HG02759 (cell line): ENCODE measurements around the gene TMEM127.
"Not testable (repeated sequence)": the region's sequence is repeated elsewhere in the genome, so short reads cannot be mapped to it uniquely, and the experiment has no call there.

ENCODE experiments used
- ATAC-seq: cut with Tn5 transposase; IDR thresholded peaks from one replicate; pipeline ENCODE4 v1.9.1; 2021; ENCODE audit warnings: mild to moderate bottlenecking, moderate library complexity; ENCODE audit not compliant: unreplicated experiment

The TMEM127 gene

DNA sequence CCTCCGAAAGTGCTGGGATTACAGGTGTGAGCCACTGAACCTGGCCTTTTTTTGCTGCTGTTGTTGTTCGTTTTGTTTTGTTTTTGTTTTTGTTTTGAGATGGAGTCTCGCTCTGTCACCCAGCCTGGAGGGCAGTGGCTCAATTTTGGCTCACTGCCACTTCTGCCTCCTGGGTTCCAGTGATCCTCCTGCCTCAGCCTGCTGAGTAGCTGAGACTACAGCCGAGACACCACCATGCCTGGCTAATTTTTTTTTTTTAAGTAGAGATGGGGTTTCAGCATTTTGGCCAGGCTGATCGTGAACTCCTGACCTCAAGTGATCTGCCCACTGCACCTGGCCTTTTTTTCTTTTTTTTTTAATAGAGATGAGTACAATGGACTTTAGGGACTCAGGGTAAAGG lies 22.0 kb downstream of the TMEM127 start:
- ATAC-seq = no peak

DNA sequence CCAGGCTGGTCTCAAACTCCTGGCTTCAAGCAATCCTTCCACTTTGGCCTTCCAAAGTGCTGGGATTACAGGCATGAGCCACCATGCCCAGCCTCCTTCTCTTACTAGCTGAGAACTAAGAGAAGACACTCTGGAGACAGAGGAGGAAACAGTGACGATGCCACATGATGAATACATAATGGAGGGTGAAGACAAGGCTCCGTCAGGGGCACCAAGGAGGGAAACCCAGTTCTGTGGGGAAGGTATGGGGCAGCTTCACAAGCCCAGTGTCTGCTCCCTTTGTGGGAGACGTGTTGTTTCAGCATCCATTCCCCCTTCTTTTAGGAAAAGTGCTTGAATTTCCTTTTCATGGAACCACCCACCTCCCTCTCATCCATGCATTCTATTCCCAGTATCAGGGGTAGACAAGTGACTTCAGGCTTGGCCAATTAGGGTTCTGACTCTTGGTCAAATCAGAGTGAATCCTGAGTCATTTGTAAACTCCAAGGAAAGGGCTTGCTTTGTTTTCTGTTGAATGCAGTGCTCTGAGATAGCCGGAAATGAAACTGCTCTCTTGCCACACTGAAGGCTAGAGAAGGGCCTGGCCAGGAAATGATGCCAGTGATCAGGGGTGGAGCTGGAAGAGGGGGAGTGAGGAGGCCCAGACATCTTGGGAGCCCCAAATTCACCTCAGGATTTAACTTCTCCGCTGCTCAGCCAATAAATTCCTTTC lies 23.7 kb downstream of the TMEM127 start:
- ATAC-seq = peak; percentile 90

DNA sequence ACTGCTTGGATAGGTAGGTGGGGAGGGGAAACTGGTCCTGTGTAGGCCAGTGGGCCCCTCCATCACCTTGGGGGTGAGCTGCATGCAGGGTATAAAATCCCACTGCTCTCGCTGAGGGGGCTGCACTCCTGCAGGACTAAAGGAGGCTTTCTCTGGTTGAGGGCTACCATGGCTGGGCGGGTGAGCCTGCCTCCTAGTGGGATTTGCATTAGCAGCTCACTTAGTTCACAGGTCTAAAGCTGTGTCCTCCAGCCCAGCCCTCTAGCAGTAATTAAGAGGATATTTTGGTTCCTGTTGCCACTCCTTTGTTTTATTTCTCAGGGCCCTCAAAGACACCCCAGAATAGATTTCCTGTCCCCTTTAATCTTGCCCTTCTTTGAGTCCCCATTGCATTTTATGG lies 24.6 kb downstream of the TMEM127 start:
- ATAC-seq = no peak

DNA sequence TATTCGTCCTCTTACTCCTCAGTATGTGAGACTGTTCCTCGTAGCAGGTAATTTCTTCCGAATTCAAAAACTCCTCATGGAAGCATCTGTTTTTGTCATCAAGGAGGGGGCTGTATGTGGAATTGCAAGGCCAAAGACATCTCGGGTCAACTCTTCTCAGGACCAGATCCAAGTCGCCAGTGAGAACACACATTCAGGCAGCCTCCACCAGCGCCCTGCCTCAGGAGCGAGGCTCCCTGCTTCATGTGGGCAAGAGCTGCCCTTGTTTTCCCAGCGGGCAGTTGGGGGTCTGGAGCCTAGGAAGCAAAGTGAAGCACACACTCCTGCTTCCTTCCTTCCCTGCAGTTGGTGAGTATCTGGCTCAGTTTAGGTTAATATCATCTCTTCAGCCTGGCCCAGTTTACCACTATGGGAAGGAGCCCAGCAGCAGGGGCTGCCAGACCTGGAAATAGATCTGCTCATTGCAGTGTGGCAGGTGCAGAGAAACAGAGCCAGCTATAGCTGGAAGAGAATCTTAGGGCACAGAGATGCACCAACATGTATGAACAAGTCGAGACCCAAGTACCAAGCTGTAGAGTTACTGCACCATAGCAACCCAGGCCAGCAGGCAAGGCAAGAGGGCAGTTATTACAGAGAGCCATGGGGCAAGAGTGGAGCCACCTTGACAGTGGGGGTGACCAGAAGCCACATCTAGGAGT lies 25.3 kb downstream of the TMEM127 start:
- no peak for ATAC-seq

DNA sequence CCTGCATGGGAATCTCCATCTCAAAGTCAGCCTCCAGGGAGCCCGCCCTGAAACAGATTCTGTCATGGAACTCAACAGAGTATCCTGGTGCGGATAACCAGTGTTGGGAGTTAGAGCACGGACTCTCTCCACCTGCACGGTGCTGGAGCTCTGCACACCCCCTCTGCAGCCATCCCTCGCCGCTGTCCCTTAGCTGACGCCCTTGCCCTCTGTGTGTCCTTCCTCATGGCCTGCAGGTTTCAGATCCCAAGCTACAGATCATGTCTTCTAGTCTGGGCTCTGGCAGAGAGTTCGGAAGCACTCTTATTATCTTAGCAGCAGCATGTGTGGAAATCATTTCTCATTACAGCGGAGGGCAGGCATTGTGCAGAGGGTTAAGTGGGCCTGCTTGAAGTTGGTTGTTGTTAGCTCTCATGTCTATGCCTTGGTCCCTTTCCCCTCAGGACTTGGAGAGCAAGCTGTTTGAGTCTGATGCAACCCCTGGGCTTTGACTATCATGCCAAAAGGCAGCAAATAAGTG lies 26.0 kb downstream of the TMEM127 start:
- no peak for ATAC-seq

DNA sequence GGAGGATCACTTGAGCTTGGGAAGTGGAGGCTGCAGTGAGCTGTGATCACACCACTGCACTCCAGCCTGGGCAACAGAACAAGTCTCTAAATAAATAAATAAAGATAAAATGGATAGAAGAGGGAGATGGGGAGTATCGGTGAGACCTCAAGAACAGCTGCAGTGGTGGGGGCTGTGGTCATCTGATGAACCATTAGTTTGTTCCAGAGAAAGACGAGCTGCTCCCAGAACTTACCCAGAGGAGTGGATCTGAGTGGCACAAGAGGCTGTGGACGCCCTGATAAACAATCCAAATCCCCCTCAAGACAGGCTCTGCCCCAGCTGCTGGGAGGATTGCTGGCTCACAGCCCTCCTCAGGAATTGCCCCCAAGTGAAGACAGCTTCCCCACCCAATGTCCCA lies 26.7 kb downstream of the TMEM127 start:
- ATAC-seq = no peak

DNA sequence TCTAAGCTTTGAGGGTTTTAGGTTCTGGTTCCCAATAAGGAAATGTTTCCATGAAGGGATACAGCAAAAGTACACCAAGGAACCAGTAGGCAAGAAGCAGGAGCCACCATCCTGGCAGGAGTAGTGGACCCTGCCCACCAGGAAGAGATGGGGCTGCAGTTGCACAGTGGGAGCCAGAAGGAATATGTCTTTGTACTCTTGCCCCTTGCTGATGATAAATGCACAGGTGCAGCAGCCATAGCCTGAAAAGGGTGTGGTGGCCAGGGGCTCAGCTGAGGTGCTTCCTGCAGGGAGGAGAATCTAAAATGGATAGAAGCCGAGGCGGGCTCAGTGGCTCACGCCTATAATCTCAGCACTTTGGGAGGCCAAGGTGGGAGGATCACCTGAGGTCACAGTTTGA lies 27.5 kb downstream of the TMEM127 start:
- no peak for ATAC-seq

DNA sequence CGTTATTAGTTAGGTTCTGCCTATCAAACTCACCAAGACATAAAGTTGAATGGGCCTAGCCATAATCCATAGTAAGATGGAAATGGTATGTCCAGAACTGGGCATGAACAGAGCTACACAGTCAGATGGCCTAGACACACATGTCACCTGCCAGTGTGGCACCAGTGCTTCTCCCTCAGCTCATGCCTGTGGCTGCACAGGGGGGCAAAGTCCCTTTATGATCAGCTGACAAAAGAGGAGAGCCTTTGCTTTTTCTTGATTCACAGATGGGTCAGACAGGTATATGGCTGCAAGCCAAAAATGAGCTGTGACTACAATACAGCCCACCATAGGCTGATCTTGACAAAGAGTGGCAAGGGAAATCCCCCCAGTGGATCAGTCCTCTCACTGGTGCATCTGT lies 28.9 kb downstream of the TMEM127 start:
- no peak for ATAC-seq

DNA sequence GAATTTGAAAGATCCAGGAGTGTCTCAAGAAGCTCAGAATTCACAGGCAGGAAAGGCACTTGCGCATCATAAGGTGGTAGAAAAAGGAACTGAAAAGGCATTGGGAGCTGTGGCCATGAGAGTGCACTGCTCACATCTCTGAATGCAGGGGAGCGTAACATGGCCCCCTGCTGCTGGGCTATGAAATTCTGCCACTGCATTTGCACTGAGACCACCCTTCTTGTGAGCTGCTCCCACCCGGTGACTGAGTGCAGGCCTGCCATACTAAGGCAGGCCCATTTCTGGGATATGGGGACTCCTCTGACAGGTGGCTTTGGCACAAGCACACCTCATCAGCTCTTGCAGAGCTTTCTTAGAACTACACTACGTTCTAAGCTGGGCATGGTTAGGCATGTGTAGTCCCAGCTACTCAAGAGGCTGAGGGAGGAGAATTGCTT lies 31.9 kb downstream of the TMEM127 start:
- ATAC-seq = peak; percentile 97

DNA sequence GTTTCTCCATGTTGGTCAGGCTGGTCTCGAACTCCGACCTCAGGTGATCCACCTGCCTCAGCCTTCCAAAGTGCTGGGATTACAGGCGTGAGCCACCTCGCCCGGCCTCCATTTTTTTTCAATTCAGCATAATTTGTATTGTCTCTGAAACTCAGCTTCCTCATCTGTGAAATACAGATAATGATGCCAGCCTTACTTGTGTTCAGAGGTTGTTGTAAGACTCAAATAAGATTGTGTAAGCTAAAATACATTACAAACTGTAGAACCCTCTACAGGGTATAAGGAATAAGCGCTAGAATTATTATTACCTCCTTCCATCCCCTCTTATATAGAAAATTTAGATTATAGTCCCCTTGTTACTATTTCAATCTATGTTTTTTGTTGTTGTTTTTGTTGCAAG lies 32.4 kb downstream of the TMEM127 start:
- no peak for ATAC-seq

DNA sequence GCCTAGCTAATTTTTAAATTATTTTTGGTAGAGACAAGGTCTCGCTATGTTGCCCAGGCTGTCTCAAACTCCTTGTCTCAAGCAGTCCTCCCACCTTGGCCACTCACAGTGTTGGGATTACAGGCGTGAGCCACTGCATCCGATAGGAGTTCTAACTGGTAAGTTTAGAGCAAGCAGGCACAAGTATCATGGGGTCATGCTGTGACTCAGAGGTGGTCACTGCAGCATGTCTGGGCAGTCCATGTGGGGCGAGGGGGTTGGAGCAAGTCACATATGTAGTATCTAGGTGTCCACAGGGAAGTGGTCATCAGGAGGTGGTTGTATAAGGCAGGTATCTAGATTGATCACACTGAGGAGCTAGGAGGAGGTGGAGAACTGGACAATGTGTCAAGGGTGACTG lies 34.5 kb downstream of the TMEM127 start:
- no peak for ATAC-seq

DNA sequence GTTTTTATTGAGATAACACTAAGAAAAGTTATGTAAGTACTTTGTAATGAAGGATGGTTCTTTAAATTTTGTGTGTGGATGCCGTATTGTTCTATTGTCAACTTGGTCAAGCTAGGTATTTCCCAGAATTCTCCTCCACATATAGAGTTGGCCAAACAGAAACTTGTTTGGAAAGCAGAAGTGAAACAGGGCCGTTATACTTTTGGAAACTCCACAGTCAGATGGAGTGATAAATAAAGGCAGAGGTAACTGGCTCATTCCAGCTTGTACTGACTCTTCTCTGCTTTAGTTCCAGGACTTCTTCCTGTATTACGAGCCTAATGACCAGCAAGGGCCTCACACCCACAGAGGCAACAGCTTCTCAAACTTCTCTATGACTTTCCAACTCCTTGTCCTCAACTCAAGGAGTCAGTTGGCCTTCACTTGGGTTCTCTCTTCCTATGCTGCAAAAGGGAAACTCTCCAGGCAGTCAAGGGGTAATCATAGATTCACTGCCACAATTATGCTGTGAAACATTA lies 40.7 kb downstream of the TMEM127 start:
- ATAC-seq = peak; percentile 88

DNA sequence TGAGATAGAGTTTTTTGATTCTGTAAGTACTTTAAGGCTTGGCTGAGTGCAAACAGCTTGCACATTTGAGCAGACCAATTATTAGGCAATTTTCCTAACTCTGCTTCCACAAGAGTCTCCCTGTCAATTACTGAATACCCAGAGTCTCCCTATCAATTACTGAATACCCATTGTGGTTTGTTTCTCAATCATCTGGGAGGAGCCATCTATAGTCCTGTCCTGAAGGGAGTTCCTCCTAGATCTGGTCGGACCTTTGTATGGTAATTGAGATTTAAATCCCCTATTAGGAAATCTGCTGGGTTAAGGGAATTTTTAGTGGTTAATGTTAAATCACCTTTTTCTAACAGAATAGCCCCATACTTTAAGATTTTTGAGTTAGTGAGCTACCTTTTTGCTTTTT lies 44.7 kb downstream of the TMEM127 start:
- ATAC-seq = not testable (repeated sequence)

DNA sequence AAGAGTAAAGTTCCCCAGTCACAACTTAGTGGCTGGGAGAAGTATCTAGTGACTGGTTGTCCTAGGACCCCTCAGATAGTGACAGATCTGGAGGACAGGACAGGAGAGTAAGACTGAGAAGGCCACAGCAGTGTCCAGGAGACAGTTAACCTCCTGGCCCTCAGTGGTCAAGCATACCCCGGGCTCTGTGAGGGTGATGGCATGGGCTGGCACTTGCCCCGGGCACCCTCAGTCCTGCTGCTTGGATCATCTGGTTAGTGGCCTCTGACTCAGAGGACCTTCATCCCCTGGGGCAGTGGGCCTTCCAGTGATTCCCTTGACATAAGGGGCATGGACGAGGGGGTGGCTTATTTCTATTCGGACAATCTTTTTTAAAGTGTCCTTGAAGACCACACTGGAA lies 45.8 kb downstream of the TMEM127 start:
- not testable (repeated sequence) for ATAC-seq

DNA sequence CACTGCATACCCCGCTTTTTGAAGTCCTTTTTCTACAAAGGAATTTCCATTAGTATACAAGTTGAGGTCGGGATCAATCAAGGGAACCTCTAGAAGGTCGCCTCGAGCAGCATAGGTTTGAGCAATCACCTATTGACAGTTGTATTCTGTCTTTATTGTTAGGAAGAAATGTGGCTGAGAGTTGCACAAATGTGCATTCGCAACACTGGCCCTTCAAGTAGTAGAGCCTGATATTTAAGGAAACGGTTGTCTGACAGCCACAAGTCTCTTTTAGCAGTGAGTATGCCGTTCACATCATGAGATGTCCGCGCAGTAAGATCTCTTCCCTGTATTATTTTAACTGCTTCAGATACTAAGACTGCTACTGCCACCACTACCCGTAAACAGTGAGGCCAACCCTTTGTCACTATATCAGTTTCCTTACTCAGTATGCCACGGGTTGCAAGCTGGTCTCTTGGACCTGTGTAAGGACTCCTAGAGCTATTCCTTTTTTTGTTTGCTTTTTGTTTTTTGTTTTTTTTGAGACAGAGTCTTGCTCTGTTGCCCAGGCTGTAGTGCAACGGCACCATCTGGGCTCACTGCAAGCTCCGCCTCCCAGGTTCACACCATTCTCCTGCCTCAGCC lies 47.2 kb downstream of the TMEM127 start:
- no peak for ATAC-seq

DNA sequence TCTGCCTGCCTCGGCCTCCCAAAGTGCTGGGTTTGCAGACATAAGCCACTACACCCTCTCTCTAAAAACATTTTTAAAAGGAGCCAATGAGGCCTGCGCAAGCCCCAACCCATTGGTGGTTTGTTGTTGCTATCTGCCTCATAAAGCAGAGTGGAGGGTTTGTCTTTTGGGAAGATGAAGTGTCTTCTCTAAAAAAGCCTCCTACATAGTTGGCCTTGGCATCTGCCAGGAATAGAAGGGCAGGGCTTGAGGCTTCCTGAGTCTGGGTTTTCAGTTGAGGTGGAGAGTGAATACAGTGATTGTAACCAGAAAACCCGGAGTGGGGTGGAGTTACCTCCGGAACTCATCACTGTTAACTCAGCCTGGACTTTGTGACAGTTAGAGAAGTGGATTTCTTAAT lies 51.2 kb downstream of the TMEM127 start:
- ATAC-seq = no peak

DNA sequence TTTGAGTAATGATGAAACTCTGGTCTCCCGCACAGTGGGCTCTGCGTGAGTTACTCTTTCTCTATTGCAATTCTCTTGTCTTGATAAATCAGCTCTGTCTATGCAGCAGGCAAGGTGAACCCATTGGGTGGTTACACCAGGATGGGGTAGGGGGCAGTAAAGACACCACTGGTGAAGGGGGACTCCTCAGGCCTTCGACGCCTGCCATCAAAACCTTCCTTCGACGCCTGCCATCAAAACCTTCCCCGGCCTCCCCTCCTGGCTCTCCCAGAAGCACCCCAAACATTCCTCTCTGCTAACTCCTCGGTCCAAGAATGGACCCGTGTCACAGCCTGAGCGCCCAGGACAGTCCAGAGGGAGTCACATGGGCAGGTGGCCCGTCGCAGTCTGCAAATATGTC lies 52.4 kb downstream of the TMEM127 start:
- ATAC-seq = no peak

DNA sequence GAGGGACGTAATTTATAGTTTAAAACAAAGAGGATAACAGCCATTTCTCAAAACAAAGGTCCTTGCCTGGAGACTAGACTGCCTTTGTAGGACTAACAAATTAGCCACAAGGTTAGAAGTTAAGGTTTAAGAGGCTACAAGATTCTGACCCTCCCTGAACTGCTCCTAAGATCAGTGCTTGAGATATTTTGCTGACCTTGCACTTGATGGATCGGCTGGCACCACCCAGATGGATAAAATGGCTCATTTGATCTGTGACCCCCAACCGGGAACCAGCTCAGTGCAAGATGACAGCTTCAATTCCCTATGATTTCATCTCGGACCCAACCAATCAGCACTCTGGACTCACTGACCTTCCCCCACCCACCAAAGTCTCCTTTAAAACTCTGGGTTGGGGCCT lies 53.5 kb downstream of the TMEM127 start:
- ATAC-seq = no peak

DNA sequence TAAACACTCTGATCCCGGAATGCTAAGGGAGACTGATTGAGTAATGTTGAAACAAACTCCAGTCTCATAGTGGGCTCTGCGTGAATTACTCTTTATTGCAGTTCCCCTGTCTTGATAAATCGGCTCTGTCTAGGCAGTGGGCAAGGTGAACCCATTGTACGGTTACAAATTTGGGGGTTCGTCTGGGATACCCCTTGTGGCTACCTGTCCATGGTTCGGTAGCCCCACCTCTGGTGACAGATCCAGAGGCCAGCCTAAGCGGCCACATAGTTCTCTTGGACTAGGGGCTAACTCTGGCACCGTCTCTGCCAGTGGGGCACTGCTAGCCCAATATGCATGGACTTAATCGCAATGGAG lies 56.1 kb downstream of the TMEM127 start:
- no peak for ATAC-seq

DNA sequence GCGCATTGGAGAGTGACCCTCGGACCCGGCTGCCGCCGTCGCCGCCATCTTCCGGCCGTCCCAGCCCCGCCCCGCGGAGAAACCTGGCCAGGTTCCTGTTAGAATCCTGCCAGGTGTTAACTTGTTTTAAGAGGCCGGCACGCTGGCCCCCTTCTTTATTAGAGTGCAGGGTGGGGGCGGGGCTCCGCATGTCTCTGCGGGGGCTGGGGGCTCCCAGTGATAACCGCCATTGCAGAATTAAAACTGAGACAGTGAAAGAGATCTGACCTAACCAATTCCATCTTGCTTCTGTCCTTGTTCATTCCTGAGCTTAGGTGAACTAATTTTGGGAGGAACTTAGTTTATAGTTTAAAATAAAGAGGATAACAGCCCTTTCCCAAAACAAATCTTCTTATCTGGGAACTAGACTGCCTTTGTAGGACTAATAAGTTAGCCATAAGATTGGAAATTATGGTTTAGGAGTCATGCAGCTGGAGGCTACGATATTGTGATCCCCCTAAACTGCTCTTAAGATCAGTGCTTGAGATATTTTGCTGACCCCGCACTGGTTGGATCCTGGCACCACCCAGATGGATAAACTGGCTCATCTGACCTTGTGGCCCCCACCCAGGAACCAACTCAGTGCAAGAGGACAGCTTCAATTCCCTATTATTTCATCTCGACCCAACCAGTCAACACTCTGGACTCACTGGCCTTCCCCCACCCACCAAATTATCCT lies 56.6 kb downstream of the TMEM127 start:
- no peak for ATAC-seq
